ENCODE data around the gene TAB3.

- TF ChIP-seq ZNF8 (CRISPR knock-in tag; IDR thresholded peaks at IDR 0.05) (no peak), TSHZ2 (CRISPR knock-in tag; IDR thresholded peaks at IDR 0.05) (no peak), PATZ1 (CRISPR knock-in tag; IDR thresholded peaks at IDR 0.05; ENCODE audit: borderline replicate concordance) (no peak), ZC3H10 (CRISPR knock-in tag; IDR thresholded peaks at IDR 0.05) (no peak), GLIS3 (CRISPR knock-in tag; IDR thresholded peaks at IDR 0.05) (no peak), ZFP3 (CRISPR knock-in tag; IDR thresholded peaks at IDR 0.05) (no peak)
These were observed 5.9 kb downstream of the TAB3 start for GRCh38 chrX:30883138-30883537.

All from SK-N-SH treated with all-trans-retinoic acid at 6 μM for 48 hours (cell line).